IPS-15b (cell line): Measurements from ENCODE around the gene THBS4.

Experiments
- H3K27me3 ChIP-seq: one replicate; pipeline ENCODE4 v1.6.1; 2013; ENCODE audit warnings: low read length; ENCODE audit not compliant: control insufficient read depth, insufficient read depth
- H3K36me3 ChIP-seq: one replicate; pipeline ENCODE4 v1.6.1; 2013; ENCODE audit warnings: low read length; ENCODE audit not compliant: control insufficient read depth, insufficient read depth
- H3K4me1 ChIP-seq: one replicate; pipeline ENCODE4 v1.6.1; 2013; ENCODE audit warnings: mild to moderate bottlenecking, low read length; ENCODE audit not compliant: control insufficient read depth, insufficient read depth
- H3K4me3 ChIP-seq: one replicate; pipeline ENCODE4 v1.5.1; 2013; ENCODE audit warnings: low read depth, low read length
- H3K9ac ChIP-seq: one replicate; pipeline ENCODE4 v1.6.1; 2013; ENCODE audit warnings: low read depth, mild to moderate bottlenecking, low read length
- H3K9me3 ChIP-seq: one replicate; pipeline ENCODE4 v1.6.1; 2013; ENCODE audit warnings: mild to moderate bottlenecking, low read length; ENCODE audit not compliant: control insufficient read depth, insufficient read depth

The THBS4 gene

DNA sequence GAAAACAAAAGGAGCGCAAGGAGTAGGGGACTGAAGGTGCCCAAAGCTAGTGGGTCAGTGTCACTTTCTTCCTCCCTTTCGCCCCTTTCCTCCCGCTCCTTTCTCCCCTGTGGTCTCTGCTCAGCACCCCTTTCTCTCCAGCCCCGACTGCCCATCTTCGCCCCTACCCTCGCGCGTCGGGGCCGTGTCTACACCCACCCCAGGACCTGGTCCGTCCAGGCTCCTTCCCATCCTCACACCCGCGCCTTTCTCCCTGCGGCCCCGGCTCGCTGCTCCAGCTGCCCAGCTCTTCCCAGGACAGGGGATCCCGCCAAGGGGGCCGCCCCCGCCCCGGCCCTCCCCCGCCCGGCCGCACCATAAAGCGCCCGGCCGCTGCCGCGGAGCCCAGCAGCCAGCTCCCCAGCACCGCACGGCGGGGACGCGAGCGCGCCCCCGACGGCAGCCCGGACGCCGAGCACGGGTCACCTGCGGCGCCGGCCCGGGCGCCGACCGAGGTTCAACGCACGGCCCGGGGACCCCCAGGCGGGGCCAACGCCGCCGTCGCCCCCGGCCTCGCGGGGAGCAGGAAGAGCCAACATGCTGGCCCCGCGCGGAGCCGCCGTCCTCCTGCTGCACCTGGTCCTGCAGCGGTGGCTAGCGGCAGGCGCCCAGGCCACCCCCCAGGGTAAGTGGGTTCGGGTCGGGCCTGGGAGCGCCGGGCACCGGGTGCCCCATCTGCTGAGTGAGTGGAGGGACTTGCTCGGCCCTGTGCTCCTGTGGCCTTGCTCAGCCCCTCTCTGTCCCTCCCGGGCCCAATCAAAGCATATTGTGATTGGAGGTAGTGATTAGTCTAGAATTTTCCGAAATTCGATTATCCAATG is at the start of gene THBS4:
TSS of gene THBS4 (plus strand) at position 387 of the 860 bp plus-strand sequence. CDS start at position 577, 190 bp downstream.
- peak within 1 kb of the TSS; percentile 62 for H3K9ac ChIP-seq
- H3K4me3 ChIP-seq, result peak within 1 kb of the TSS; percentile 78
- no peaks in the 10 kb centered on the region for H3K4me1 ChIP-seq
- H3K27me3 ChIP-seq, result peaks cover 40% of the 10 kb centered on the region
- no peaks in the 10 kb centered on the region for H3K36me3 ChIP-seq
- H3K9me3 ChIP-seq, result no peaks in the 10 kb centered on the region

DNA sequence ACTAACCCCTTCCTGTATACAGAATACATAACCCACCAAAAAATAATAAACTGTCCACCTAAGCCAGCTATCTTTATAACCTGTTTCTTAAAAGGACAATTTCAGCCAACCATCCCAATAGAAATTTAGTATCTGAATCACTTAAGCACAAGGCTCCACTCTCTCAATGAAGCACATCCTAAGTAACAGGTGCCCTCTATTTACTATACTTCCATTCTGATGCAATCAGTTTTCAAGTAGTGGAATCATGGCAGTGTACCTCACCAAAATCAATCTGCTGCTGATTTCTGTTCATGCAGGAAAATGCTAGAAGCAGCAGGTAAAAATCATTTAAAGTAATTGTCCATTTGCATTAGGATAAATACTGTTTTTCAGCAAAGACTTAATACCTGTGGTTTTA is 48.9 kb upstream of the THBS4 start:
- H3K9me3 ChIP-seq, result no peaks in the 10 kb centered on the region
- no peaks in the 10 kb centered on the region for H3K27me3 ChIP-seq
- no peak overlapping the region for H3K9ac ChIP-seq
- no peak overlapping the region for H3K4me3 ChIP-seq
- peaks cover 7% of the 10 kb centered on the region for H3K36me3 ChIP-seq
- H3K4me1 ChIP-seq, result peaks cover 2% of the 10 kb centered on the region

- no peaks in the 10 kb centered on the region for H3K9me3 ChIP-seq
- H3K4me3 ChIP-seq, result peak overlapping the region; percentile 91
- H3K36me3 ChIP-seq, result no peaks in the 10 kb centered on the region
- H3K4me1 ChIP-seq, result peaks cover 5% of the 10 kb centered on the region
- peak overlapping the region; percentile 94 for H3K9ac ChIP-seq
- no peaks in the 10 kb centered on the region for H3K27me3 ChIP-seq
Measured at GRCh38 chr5:79990205-79990597, 44.9 kb upstream of the THBS4 start.

GRCh38 chr5:79990598-79991507 is 44.3 kb upstream of the THBS4 start, which contains the start of gene MTX3:
MTX3 (minus strand) TSS chr5:79991262; CDS start chr5:79991238, 24 bp downstream.
- no peaks in the 10 kb centered on the region for H3K27me3 ChIP-seq
- H3K36me3 ChIP-seq, result no peaks in the 10 kb centered on the region
- no peaks in the 10 kb centered on the region for H3K9me3 ChIP-seq
- H3K4me1 ChIP-seq, result peaks cover 5% of the 10 kb centered on the region
- peak within 1 kb of the TSS; percentile 94 for H3K9ac ChIP-seq
- H3K4me3 ChIP-seq, result peak within 1 kb of the TSS; percentile 91

DNA sequence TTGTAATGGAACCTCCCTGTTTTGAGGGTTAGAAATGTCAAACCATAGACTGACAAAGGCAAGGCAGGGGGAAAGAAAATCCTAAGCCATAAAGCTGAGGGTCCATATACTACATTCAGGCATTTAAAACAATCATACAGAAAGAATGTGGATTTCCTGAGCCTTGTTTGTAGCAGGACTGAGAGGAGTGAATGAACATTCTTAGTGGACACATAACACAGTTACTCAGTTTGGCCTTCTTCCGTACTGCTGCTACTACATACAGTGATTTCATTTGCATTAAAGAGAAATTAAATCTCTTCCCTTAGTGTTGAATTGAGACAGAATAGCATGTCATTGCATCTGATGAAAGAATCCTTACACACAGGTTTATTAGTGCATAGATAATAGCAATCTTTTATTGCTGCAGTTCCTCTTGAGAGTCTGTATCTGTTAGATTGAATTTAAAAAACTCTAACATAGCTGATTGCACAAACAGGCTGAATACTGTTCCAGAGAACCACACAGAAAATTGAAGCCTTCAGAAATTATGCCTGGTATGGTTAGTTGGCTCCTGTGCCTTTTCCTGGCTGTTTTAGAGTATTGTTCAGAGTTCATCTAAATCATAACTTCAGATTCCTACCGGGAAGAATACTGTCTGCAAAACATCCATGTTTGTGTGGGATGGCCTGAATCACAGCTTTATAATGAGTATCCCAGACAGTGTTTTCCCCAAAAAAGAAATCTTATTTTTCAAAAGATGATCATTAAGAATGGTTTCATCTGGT is 42.1 kb upstream of the THBS4 start:
- Histone ChIP-seq H3K9ac (no peak overlapping the region), H3K9me3 (no peaks in the 10 kb centered on the region), H3K27me3 (no peaks in the 10 kb centered on the region), H3K4me3 (no peak overlapping the region), H3K36me3 (no peaks in the 10 kb centered on the region), H3K4me1 (peaks cover 5% of the 10 kb centered on the region)

- H3K27me3 ChIP-seq, result no peaks in the 10 kb centered on the region
- H3K9me3 ChIP-seq, result no peaks in the 10 kb centered on the region
- H3K9ac ChIP-seq, result no peak overlapping the region
- H3K36me3 ChIP-seq, result no peaks in the 10 kb centered on the region
- no peak overlapping the region for H3K4me3 ChIP-seq
- peaks cover 24% of the 10 kb centered on the region for H3K4me1 ChIP-seq
Measured at GRCh38 chr5:79999722-80000121, 35.4 kb upstream of the THBS4 start.

- Histone ChIP-seq H3K9me3 (no peaks in the 10 kb centered on the region), H3K36me3 (no peaks in the 10 kb centered on the region), H3K4me3 (peak overlapping the region; percentile 16), H3K9ac (no peak overlapping the region), H3K27me3 (no peaks in the 10 kb centered on the region), H3K4me1 (peaks cover 24% of the 10 kb centered on the region)
Measured at GRCh38 chr5:80002677-80003076, 32.5 kb upstream of the THBS4 start.

GRCh38 chr5:80008995-80009765 is 26.0 kb upstream of the THBS4 start:
- no peak overlapping the region for H3K9ac ChIP-seq
- H3K9me3 ChIP-seq, result no peaks in the 10 kb centered on the region
- H3K4me3 ChIP-seq, result no peak overlapping the region
- no peaks in the 10 kb centered on the region for H3K4me1 ChIP-seq
- no peaks in the 10 kb centered on the region for H3K36me3 ChIP-seq
- no peaks in the 10 kb centered on the region for H3K27me3 ChIP-seq

GRCh38 chr5:80010754-80011392 is 24.3 kb upstream of the THBS4 start:
- Histone ChIP-seq H3K9ac (no peak overlapping the region), H3K4me3 (no peak overlapping the region), H3K9me3 (no peaks in the 10 kb centered on the region), H3K27me3 (no peaks in the 10 kb centered on the region), H3K36me3 (no peaks in the 10 kb centered on the region), H3K4me1 (no peaks in the 10 kb centered on the region)

- Histone ChIP-seq H3K27me3 (no peaks in the 10 kb centered on the region), H3K9me3 (no peaks in the 10 kb centered on the region), H3K9ac (no peak overlapping the region), H3K4me3 (no peak overlapping the region), H3K36me3 (no peaks in the 10 kb centered on the region), H3K4me1 (no peaks in the 10 kb centered on the region)
Measured at GRCh38 chr5:80025069-80025468, 10.1 kb upstream of the THBS4 start.
